ENCODE data around the gene NCKAP5.

Gene NCKAP5

GRCh38 chr2:132726155-132726554 is 842.1 kb downstream of the NCKAP5 start:
- TF ChIP-seq, protein P1, sequence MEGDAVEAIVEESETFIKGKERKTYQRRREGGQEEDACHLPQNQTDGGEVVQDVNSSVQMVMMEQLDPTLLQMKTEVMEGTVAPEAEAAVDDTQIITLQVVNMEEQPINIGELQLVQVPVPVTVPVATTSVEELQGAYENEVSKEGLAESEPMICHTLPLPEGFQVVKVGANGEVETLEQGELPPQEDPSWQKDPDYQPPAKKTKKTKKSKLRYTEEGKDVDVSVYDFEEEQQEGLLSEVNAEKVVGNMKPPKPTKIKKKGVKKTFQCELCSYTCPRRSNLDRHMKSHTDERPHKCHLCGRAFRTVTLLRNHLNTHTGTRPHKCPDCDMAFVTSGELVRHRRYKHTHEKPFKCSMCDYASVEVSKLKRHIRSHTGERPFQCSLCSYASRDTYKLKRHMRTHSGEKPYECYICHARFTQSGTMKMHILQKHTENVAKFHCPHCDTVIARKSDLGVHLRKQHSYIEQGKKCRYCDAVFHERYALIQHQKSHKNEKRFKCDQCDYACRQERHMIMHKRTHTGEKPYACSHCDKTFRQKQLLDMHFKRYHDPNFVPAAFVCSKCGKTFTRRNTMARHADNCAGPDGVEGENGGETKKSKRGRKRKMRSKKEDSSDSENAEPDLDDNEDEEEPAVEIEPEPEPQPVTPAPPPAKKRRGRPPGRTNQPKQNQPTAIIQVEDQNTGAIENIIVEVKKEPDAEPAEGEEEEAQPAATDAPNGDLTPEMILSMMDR (IDR thresholded peaks at IDR 0.05; ENCODE audit: borderline replicate concordance, control extremely low read depth, extremely low read depth, insufficient read depth, missing control alignments), result no peak
- DNase-seq (ENCODE audit: low spot score), result no peak
- in situ Hi-C loops (cut with MboI; ENCODE audit: low sequenced_read_pairs, unreplicated experiment), result no loop called here

DNA sequence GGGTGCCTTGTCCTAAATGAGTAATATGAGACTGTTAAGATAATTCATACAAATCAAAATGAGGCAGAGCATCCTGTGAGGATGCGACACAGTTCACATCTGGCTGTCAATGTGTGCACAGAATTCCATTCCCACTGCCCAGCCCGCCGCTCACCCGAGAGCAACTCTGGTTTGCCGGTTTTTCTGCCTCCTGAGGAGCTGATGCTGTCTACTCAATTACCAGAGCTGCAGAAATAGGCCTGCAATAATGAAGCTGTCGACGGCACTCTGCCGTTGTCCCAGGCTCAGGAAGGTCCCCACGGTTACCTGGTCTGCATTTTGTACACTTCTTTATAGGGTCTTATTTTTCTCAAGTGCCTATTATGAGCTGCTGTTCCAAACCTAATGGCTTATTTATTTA is 842.5 kb downstream of the NCKAP5 start:
- in situ Hi-C loops (cut with MboI; ENCODE audit: low sequenced_read_pairs, unreplicated experiment), result no loop called here
- TF ChIP-seq, protein P1 (IDR thresholded peaks at IDR 0.05; ENCODE audit: borderline replicate concordance, control extremely low read depth, extremely low read depth, insufficient read depth, missing control alignments), result no peak
- DNase-seq (ENCODE audit: low spot score), result no peak

DNA sequence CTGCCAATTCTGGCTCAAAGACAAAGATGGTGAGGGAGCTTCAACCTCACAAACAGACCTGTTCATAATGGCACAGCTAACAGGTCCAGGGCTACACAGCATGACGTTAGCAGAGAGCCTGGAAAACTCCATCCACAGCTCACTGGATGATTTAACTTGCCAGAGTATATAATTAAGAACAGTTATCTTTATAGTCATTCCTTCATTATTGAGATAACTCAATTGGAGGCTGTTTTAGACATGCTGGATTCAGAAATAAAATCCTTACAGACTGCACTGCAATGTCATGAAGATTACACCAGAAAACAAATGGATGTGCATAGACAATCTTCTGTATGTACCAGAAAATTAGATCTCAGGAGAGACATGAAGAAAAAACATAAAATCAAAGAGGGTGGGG is 843.1 kb downstream of the NCKAP5 start:
- no peak for DNase-seq (ENCODE audit: low spot score)
- in situ Hi-C loops (cut with MboI; ENCODE audit: low sequenced_read_pairs, unreplicated experiment), result no loop called here
- TF ChIP-seq, protein P1 (IDR thresholded peaks at IDR 0.05; ENCODE audit: borderline replicate concordance, control extremely low read depth, extremely low read depth, insufficient read depth, missing control alignments), result no peak

- TF ChIP-seq, protein P1 (IDR thresholded peaks at IDR 0.05; ENCODE audit: borderline replicate concordance, control extremely low read depth, extremely low read depth, insufficient read depth, missing control alignments), result no peak
- in situ Hi-C loops (cut with MboI; ENCODE audit: low sequenced_read_pairs, unreplicated experiment), result no loop called here
- no peak for DNase-seq (ENCODE audit: low spot score)
Measured at GRCh38 chr2:132721938-132722337, 846.3 kb downstream of the NCKAP5 start.

DNA sequence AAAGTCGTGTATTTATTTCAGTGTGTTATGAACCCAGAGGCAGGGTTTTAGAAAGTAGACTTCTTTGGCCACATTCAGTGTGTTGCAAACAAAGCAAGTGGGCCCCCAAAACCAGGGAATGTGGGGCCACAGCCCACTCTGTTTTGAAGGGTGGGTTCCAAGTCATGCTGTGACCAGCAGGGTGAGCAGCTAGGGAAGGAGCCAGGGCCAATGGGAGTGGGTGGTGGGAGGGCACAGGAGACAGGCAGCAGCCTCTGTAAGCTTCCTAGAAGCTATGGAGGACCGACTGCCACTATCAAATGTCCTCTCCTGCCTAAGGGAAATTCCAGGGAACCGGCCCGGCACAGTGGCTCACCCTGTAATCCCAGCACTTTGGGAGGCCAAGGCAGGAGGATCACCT is 847.9 kb downstream of the NCKAP5 start:
- DNase-seq (ENCODE audit: low spot score), result no peak
- in situ Hi-C loops (cut with MboI; ENCODE audit: low sequenced_read_pairs, unreplicated experiment), result no loop called here
- TF ChIP-seq, protein P1 (IDR thresholded peaks at IDR 0.05; ENCODE audit: borderline replicate concordance, control extremely low read depth, extremely low read depth, insufficient read depth, missing control alignments), result no peak

- in situ Hi-C loops (cut with MboI; ENCODE audit: low sequenced_read_pairs, unreplicated experiment), result no loop called here
- TF ChIP-seq, protein P1 (IDR thresholded peaks at IDR 0.05; ENCODE audit: borderline replicate concordance, control extremely low read depth, extremely low read depth, insufficient read depth, missing control alignments), result no peak
- DNase-seq (ENCODE audit: low spot score), result no peak
Measured at GRCh38 chr2:132719480-132719879, 848.8 kb downstream of the NCKAP5 start.

DNA sequence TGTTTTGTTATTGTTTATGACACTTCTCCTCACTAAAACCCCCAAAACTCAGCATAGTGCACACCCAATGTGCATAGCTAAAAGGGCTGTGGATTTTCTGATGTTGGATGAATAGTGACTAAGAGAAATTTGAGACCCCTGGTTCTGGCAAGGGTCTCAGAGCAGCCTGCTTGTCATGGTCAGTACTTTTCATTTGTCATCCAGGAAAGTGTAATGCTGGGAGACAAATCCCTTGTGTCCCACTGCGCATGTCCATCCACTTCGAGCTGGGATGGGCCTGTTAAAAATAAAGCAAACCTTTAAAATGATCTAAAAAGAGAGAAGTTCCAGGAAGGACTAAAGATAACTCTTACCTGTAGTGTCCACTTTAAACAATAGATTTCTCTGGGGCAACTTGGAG is 851.3 kb downstream of the NCKAP5 start:
- no peak for DNase-seq (ENCODE audit: low spot score)
- in situ Hi-C loops (cut with MboI; ENCODE audit: low sequenced_read_pairs, unreplicated experiment), result no loop called here
- TF ChIP-seq, protein P1 (IDR thresholded peaks at IDR 0.05; ENCODE audit: borderline replicate concordance, control extremely low read depth, extremely low read depth, insufficient read depth, missing control alignments), result no peak
